SK-N-SH (cell line): ENCODE results near the gene MEIS1. TPM values are rescaled to one million over a fixed set of nuclear protein-coding genes. Genes with fewer than 3 reads are reported as not detected.
A peak's percentile ranks its signal among the peaks of the same experiment; 100 is the strongest.

Source experiments
- CTCF ChIA-PET: fragments of 300-600, 350-600 bp; formaldehyde crosslinking; extraction: SDS; loops from one replicate; lab custom pipeline; 2021; lab: Yijun Ruan, JAX
- POLR2A ChIA-PET: fragments of 350-600 bp; sonication (Branson Sonifier 250); formaldehyde crosslinking; extraction: SDS; loops from one replicate; lab custom pipeline; 2020; ENCODE audit warnings: antibody characterized with exemption, inconsistent platforms; lab: Yijun Ruan, JAX
- DNase-seq: peaks from one replicate; pipeline ENCODE4 v3.0.0; 2012
- H2AFZ ChIP-seq: fragments of 200-600 bp; sonication (generic); 2 replicates; pipeline ENCODE4 v1.8.1; 2016; ENCODE audit warnings: antibody characterized with exemption, mild to moderate bottlenecking, low read depth
- H3F3A ChIP-seq: fragments of 200-600 bp; sonication (generic); replicated peaks from 2 replicates; pipeline ENCODE3; 2016; ENCODE audit warnings: antibody characterized with exemption, mild to moderate bottlenecking; ENCODE audit not compliant: insufficient read depth
- H3K27ac ChIP-seq, 2 experiments: fragments of 200-500 bp in 1 of 2; fragments of 200-600 bp in 1 of 2; sonication (Bioruptor generic) in 1 of 2; sonication (generic), shearing (Covaris generic) in 1 of 2; 2 replicates each; pipeline versions ENCODE4 v1.5.1 to v1.6.1; 2014 to 2016; ENCODE audit warnings: low read depth in 2 of 2, inconsistent platforms in 1 of 2, low read length in 1 of 2, mild to moderate bottlenecking in 1 of 2, mixed read lengths in 1 of 2
- H3K27me3 ChIP-seq: fragments of 200-600 bp; sonication (generic), shearing (Covaris generic); 2 replicates; pipeline ENCODE4 v1.6.1; 2016; ENCODE audit warnings: mixed run types; ENCODE audit not compliant: insufficient read depth
- H3K36me3 ChIP-seq, 2 experiments: fragments of 200-500 bp in 1 of 2; fragments of 200-600 bp in 1 of 2; sonication (Bioruptor generic) in 1 of 2; sonication (generic) in 1 of 2; replicated peaks in 1 of 2; 2 replicates each; pipeline versions ENCODE3 to v1.5.1; 2014 to 2016; ENCODE audit warnings: low read length in 1 of 2, mild to moderate bottlenecking in 1 of 2; ENCODE audit not compliant: insufficient read depth in 2 of 2, control insufficient read depth in 1 of 2
- H3K4me1 ChIP-seq, 2 experiments: fragments of 200-500 bp in 1 of 2; fragments of 200-600 bp in 1 of 2; sonication (Bioruptor generic) in 1 of 2; sonication (generic), shearing (Covaris generic) in 1 of 2; 2 replicates each; pipeline versions ENCODE4 v1.5.1 to v1.6.1; 2014 to 2016; ENCODE audit warnings: low read depth in 1 of 2, low read length in 1 of 2, mixed run types in 1 of 2; ENCODE audit not compliant: insufficient read depth in 2 of 2, control insufficient read depth in 1 of 2
- H3K4me2 ChIP-seq: fragments of 200-600 bp; sonication (generic), shearing (Covaris generic); 2 replicates; pipeline ENCODE4 v1.6.1; 2017; ENCODE audit warnings: mixed run types
- H3K4me3 ChIP-seq, 2 experiments: fragments of 200-500 bp in 1 of 2; fragments of 200-600 bp in 1 of 2; sonication (Bioruptor generic) in 1 of 2; sonication (generic), shearing (Covaris generic) in 1 of 2; 2 replicates each; pipeline versions ENCODE4 v1.5.1 to v1.8.1; 2014 to 2016; ENCODE audit warnings: low read depth in 2 of 2, inconsistent platforms in 1 of 2, low read length in 1 of 2, mild to moderate bottlenecking in 1 of 2, mixed read lengths in 1 of 2, moderate library complexity in 1 of 2
- H3K79me2 ChIP-seq: fragments of 200-600 bp; sonication (generic); 2 replicates; pipeline ENCODE4 v1.8.1; 2017; ENCODE audit warnings: mild to moderate bottlenecking; ENCODE audit not compliant: insufficient read depth
- H3K9ac ChIP-seq: fragments of 200-600 bp; sonication (generic); 2 replicates; pipeline ENCODE4 v1.6.1; 2017; ENCODE audit warnings: mixed run types
- H3K9me2 ChIP-seq: fragments of 200-600 bp; sonication (generic); 2 replicates; pipeline ENCODE4 v1.6.1; 2017; ENCODE audit warnings: mixed run types
- H3K9me3 ChIP-seq: fragments of 200-600 bp; sonication (generic); 2 replicates; pipeline ENCODE4 v1.6.1; 2017; ENCODE audit warnings: mixed run types, mild to moderate bottlenecking, moderate library complexity
- H4K20me1 ChIP-seq: fragments of 200-600 bp; sonication (generic); 2 replicates; pipeline ENCODE4 v1.6.1; 2017; ENCODE audit warnings: mild to moderate bottlenecking, mixed run types; ENCODE audit not compliant: insufficient read depth
- IRF3 ChIP-seq: fragments of 150-350 bp; IDR thresholded peaks from 2 replicates; pipeline ENCODE4 v1.6.1; 2016; ENCODE audit warnings: mild to moderate bottlenecking, low read depth, low read length
- MXI1 ChIP-seq: IDR thresholded peaks from 2 replicates; pipeline ENCODE4 v1.6.1; 2012; ENCODE audit warnings: mild to moderate bottlenecking, low read depth, low read length, improper control_type of control experiment
- NFIC ChIP-seq: IDR thresholded peaks from 2 replicates; pipeline ENCODE4 v1.4.0; 2012; ENCODE audit warnings: borderline replicate concordance
- RAD21 ChIP-seq: IDR thresholded peaks from 2 replicates; pipeline ENCODE4 v1.6.1; 2012; ENCODE audit warnings: mild to moderate bottlenecking, low read length
- RCOR1 ChIP-seq: fragments of 150-350 bp; IDR thresholded peaks from 2 replicates; pipeline ENCODE4 v1.6.1; 2017; ENCODE audit warnings: antibody characterized with exemption, low read length
- REST ChIP-seq: IDR thresholded peaks from 2 replicates; pipeline ENCODE4 v1.6.1; 2012; ENCODE audit warnings: mild to moderate bottlenecking, low read depth, low read length, moderate library complexity
- RXRA ChIP-seq: IDR thresholded peaks from 2 replicates; pipeline ENCODE4 v1.4.0; 2012; ENCODE audit warnings: low read depth, mild to moderate bottlenecking, borderline replicate concordance
- TCF12 ChIP-seq: IDR thresholded peaks from 2 replicates; pipeline ENCODE4 v1.4.0; 2012
- TEAD4 ChIP-seq: IDR thresholded peaks from 2 replicates; pipeline ENCODE4 v1.4.0; 2012; ENCODE audit warnings: mild to moderate bottlenecking, borderline replicate concordance; ENCODE audit not compliant: insufficient read depth
- WGBS: methylation state at CpG from one replicate; pipeline ENCODE4 v1.1.6; 2017; ENCODE audit warnings: low lambda C conversion rate; 5-methylcytosine and 5-hydroxymethylcytosine counted together
- polyA plus RNA-seq, 3 experiments: library from polyadenylated mRNA; depleted of rRNA; stranded (reverse); fragments of >200 nt; gene quantifications; 2 replicates each; pipeline ENCODE4 v1.2.3, GENCODE V29; 2012

MEIS1 gene
- polyA plus RNA-seq, 1 of the 3 experiments (the other 2 are of a cell fraction), result 16.9 TPM

- H3K36me3 ChIP-seq, result peaks cover 10 to 15% of the 10 kb centered on the region in 2 experiments
- POLR2A ChIA-PET, result interaction anchor here (1.3 kb wide), 1 partner anchor 10 kb away, joined by 3 read pairs; no protein-coding TSS in a partner anchor
- no peaks in the 10 kb centered on the region; the same call in 1 of the 2 replicates for H4K20me1 ChIP-seq
- no peak for TF ChIP-seq TEAD4
- TF ChIP-seq TCF12, result no peak
- no peak for TF ChIP-seq RAD21
- TF ChIP-seq NFIC, result no peak
- no peak for TF ChIP-seq RXRA
- peak; percentile 65; the same call in 1 of the 2 replicates for TF ChIP-seq MXI1
- TF ChIP-seq, all 33 proteins: peak for 1
- Histone ChIP-seq H2AFZ (no peak overlapping the region), H3K4me3 (no peak overlapping the region), H3F3A (no peaks in the 10 kb centered on the region), H3K9me2 (no peaks in the 10 kb centered on the region), H3K79me2 (peaks cover 11% of the 10 kb centered on the region), H3K9ac (no peak overlapping the region), H3K27me3 (no peaks in the 10 kb centered on the region), H3K4me1 (peaks cover 15 to 20% of the 10 kb centered on the region in 2 experiments; a peak in 3 of 4 replicates), H3K4me2 (no peak overlapping the region), H3K27ac (no peak overlapping the region; a peak in 2 of 4 replicates), H3K9me3 (no peaks in the 10 kb centered on the region)
- CTCF ChIA-PET, result interaction anchor here (1.0 to 1.6 kb wide), 3 partner anchors 9 to 12 kb away, joined by 3 to 6 read pairs (median 4); no protein-coding TSS in a partner anchor
- WGBS, result 80% methylated on average over 16 of the region's 17 CpGs
- peak; percentile 34 for DNase-seq
Observed at GRCh38 chr2:66508484-66509071, 73.7 kb downstream of the MEIS1 start.

DNA sequence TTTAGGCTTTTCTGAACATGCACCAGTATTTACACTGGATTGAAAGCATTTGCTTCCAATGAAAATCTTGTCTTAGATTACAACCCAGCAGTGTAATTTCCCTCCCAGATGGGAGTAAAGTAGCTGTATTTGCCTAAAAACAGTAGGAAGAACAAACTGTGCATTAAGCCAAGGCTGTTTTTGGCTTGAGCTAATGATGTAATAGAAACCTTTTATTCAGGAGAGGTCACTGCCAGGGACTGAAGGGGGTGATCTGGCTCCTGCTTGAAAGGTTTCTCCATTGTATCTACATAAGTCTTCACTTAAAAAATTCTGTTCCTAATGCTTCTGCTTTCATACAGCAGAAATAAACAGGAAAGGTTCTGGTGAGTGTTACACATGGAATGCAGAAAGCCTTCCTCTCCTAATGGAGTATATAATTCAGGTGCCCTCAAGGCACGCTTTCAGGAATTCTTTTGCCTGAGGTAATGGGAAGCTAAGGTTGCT lies 74.4 kb downstream of the MEIS1 start:
- H2AFZ ChIP-seq, result no peak overlapping the region
- WGBS, result 39% methylated on average over 1 of the region's 1 CpG
- H3K9ac ChIP-seq, result no peak overlapping the region
- no peaks in the 10 kb centered on the region; the same call in 1 of the 2 replicates for H4K20me1 ChIP-seq
- CTCF ChIA-PET, result interaction anchor here (1.2 to 1.6 kb wide), 2 partner anchors 8 to 11 kb away, joined by 3 to 4 read pairs; no protein-coding TSS in a partner anchor
- no peaks in the 10 kb centered on the region for H3F3A ChIP-seq
- peaks cover 14 to 21% of the 10 kb centered on the region in 2 experiments for H3K36me3 ChIP-seq
- H3K79me2 ChIP-seq, result peaks cover 11% of the 10 kb centered on the region
- H3K4me2 ChIP-seq, result no peak overlapping the region
- POLR2A ChIA-PET, result interaction anchor here (1.3 kb wide), 1 partner anchor 10 kb away, joined by 3 read pairs; no protein-coding TSS in a partner anchor
- H3K9me2 ChIP-seq, result no peaks in the 10 kb centered on the region
- no peaks in the 10 kb centered on the region for H3K27me3 ChIP-seq
- no peak for TF ChIP-seq RCOR1
- TF ChIP-seq TCF12, result 0 out of 2 replicates have a peak, but pooled peaks have one; percentile 20
- TF ChIP-seq, all 33 proteins: peak for 1
- peaks cover 15 to 20% of the 10 kb centered on the region in 2 experiments; a peak in 3 of 4 replicates for H3K4me1 ChIP-seq
- H3K4me3 ChIP-seq, result no peak overlapping the region
- peak overlapping the region in 1 of 2 experiments; percentile 34; a peak in 1 of 4 replicates for H3K27ac ChIP-seq
- H3K9me3 ChIP-seq, result no peaks in the 10 kb centered on the region
- no peak for DNase-seq

DNA sequence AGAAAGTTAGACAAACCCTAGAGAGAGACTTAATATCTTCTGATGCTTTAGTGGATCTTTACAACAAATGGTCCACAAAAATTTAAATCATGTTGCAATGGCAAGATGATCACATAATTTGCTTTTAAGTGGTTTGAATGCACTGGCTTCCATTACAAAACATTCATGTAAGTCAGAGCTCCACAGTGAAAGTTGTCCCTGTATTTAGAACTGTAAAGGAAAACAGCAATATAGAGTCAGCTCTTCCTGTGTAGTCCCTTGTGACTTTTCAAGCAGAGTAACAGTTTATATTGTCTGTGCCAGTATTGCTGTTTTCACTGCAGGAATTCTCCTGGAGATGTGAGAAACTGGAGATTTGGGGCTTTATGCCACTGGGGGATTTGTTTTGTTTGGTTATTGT lies 77.7 kb downstream of the MEIS1 start:
- TF ChIP-seq IRF3 (no peak), REST (no peak), TCF12 (no peak)
- ChIA-PET POLR2A (no interaction called here), CTCF (interaction anchor here (0.9 kb wide), 1 partner anchor 35 kb away, joined by 4 read pairs; no protein-coding TSS in a partner anchor)
- Histone ChIP-seq H3K4me3 (no peak overlapping the region), H3K27me3 (no peaks in the 10 kb centered on the region), H2AFZ (no peak overlapping the region), H3K9me3 (no peaks in the 10 kb centered on the region), H3K36me3 (peaks cover 31 to 32% of the 10 kb centered on the region in 2 experiments), H3K9me2 (no peaks in the 10 kb centered on the region), H3K9ac (no peak overlapping the region), H3K27ac (no peak overlapping the region), H3F3A (peaks cover 5% of the 10 kb centered on the region), H4K20me1 (no peaks in the 10 kb centered on the region; the same call in 1 of the 2 replicates), H3K4me1 (peaks cover 12 to 16% of the 10 kb centered on the region in 2 experiments; a peak in 3 of 4 replicates), H3K4me2 (no peak overlapping the region), H3K79me2 (peaks cover 4% of the 10 kb centered on the region; the same call in 1 of the 2 replicates)
- no peak for DNase-seq
